ENCODE data around the gene DDX18. TPM values are rescaled to one million over a fixed set of nuclear protein-coding genes. Genes with fewer than 3 reads are reported as not detected.

DDX18 gene
- total and polyA plus RNA-seq, 2 of the 4 experiments (the other 2 are of a cell fraction): 34.6 to 69.9 TPM

GRCh38 chr2:117851969-117852368 lies 37.5 kb downstream of the DDX18 start:
- Histone ChIP-seq H3K14ac (replicated peaks; ENCODE audit: low read depth, low read length) (no peak overlapping the region), H4K5ac (ENCODE audit: low read depth, low read length) (no peak overlapping the region), H3K4me2 (ENCODE audit: low read depth, low read length) (no peak overlapping the region), H3K27ac (ENCODE audit: insufficient read depth, low read length) (no peak overlapping the region), H2AK5ac (ENCODE audit: low read depth, low read length) (no peak overlapping the region), H3K4me1 (ENCODE audit: control insufficient read depth, insufficient read depth, low read length) (peaks cover 3% of the 10 kb centered on the region; the same call in 1 of the 2 replicates), H3K4ac (ENCODE audit: low read depth, low read length) (no peak overlapping the region), H2BK5ac (ENCODE audit: low read depth, low read length, poor library complexity, severe bottlenecking) (no peak overlapping the region), H3K79me1 (ENCODE audit: low read depth in 1 of 2, low read length in 2 of 2) (no peaks in the 10 kb centered on the region), H2BK120ac (ENCODE audit: low read depth, low read length) (no peak overlapping the region), H4K8ac (ENCODE audit: low read depth in 2 of 2, low read length in 2 of 2) (no peak overlapping the region), H3K9me1 (ENCODE audit: insufficient read depth, low read length) (peaks cover 8% of the 10 kb centered on the region; the same call in 1 of the 2 replicates), H3K27me3 (ENCODE audit: control insufficient read depth, insufficient read depth, low read length) (peaks cover 21% of the 10 kb centered on the region), H2BK15ac (ENCODE audit: low read depth, low read length) (no peak overlapping the region), H3K56ac (ENCODE audit: extremely low read depth, insufficient read depth, low read length) (no peak overlapping the region), H3K18ac (ENCODE audit: low read depth, low read length) (no peak overlapping the region), H2BK20ac (ENCODE audit: low read depth, low read length) (no peak overlapping the region), H2AFZ (replicated peaks; ENCODE audit: low read length, poor library complexity) (no peak overlapping the region), H4K20me1 (ENCODE audit: insufficient read depth, low read length) (no peaks in the 10 kb centered on the region), H3K4me3 (ENCODE audit: insufficient read depth, low read depth, low read length) (no peak overlapping the region), H3K36me3 (ENCODE audit: control insufficient read depth, insufficient read depth, low read length) (no peaks in the 10 kb centered on the region), H3K9me3 (ENCODE audit: control insufficient read depth, insufficient read depth, low read length) (no peaks in the 10 kb centered on the region), H4K91ac (ENCODE audit: insufficient read depth, low read depth, low read length) (no peak overlapping the region), H3K9ac (ENCODE audit: low read depth, low read length) (no peak overlapping the region), H3K23ac (ENCODE audit: low read depth, low read length) (no peak overlapping the region), H2AK9ac (replicated peaks; ENCODE audit: low read depth, low read length, poor library complexity) (no peak overlapping the region)
- ChIA-PET POLR2A (ENCODE audit: unreplicated experiment) (no interaction called here), CTCF (no interaction called here)
- intact Hi-C loops (cut with micrococcal nuclease) (no loop called here), dilution Hi-C loops (cut with HindIII; ENCODE audit: low sequenced_read_pairs, unreplicated experiment) (no loop called here), in situ Hi-C loops (cut with MboI; ENCODE audit: low sequenced_read_pairs) (no loop called here)
- WGBS, 2 experiments (ENCODE audit: extremely low coverage in 2 of 2, insufficient read length in 1 of 2): no CpG with 5 or more reads among the region's 3 CpGs
- no peak for DNase-seq
- BruUV-seq (replicated peaks): no TSS peak
- no peak for TF ChIP-seq RCOR1 (IDR thresholded peaks at IDR 0.05; ENCODE audit: insufficient replicate concordance, low read length)
- TF ChIP-seq CHD1 (IDR thresholded peaks at IDR 0.05; ENCODE audit: low read depth, low read length): no peak
- TF ChIP-seq CEBPB (IDR thresholded peaks at IDR 0.05; ENCODE audit: low read depth, low read length): no peak
- no peak for TF ChIP-seq ELK1 (IDR thresholded peaks at IDR 0.05; ENCODE audit: borderline replicate concordance, low read depth, low read length)
- TF ChIP-seq POLR2A (IDR thresholded peaks at IDR 0.05; ENCODE audit: low read depth, low read length): no peak
- TF ChIP-seq RFX5 (IDR thresholded peaks at IDR 0.05; ENCODE audit: low read depth, low read length): no peak
- no peak for TF ChIP-seq CTCF (conservative IDR thresholded peaks at IDR 0.05; ENCODE audit: low read depth, low read length)
- no peak for TF ChIP-seq BHLHE40 (IDR thresholded peaks at IDR 0.05; ENCODE audit: low read depth, low read length)
- TF ChIP-seq FOS (IDR thresholded peaks at IDR 0.05; ENCODE audit: low read depth, low read length): no peak
- TF ChIP-seq MAZ (IDR thresholded peaks at IDR 0.05; ENCODE audit: borderline replicate concordance, low read depth, low read length): no peak
- no peak for TF ChIP-seq NFE2L2 (IDR thresholded peaks at IDR 0.05; ENCODE audit: low read depth, low read length)
- no peak for TF ChIP-seq MAFK (IDR thresholded peaks at IDR 0.05; ENCODE audit: low read depth, low read length)
- TF ChIP-seq RAD21 (IDR thresholded peaks at IDR 0.05; ENCODE audit: low read length): no peak
- TF ChIP-seq USF2 (IDR thresholded peaks at IDR 0.05; ENCODE audit: low read depth, low read length): no peak
- TF ChIP-seq SMC3 (IDR thresholded peaks at IDR 0.05; ENCODE audit: low read depth, low read length): no peak
- no peak for TF ChIP-seq MXI1 (IDR thresholded peaks at IDR 0.05; ENCODE audit: borderline replicate concordance, low read depth, low read length)
- no peak for ATAC-seq (ENCODE audit: low read depth)
